CD14-positive monocyte (primary cell): ENCODE results near the gene H1-8. TPM values are rescaled to one million over a fixed set of nuclear protein-coding genes. Genes with fewer than 3 reads are reported as not detected.
"Not testable (repeated sequence)": the region's sequence is repeated elsewhere in the genome, so short reads cannot be mapped to it uniquely, and the experiment has no call there.

ENCODE experiments used
- DNase-seq, 3 donors: peaks; one replicate each; pipeline ENCODE4 v3.0.0-alpha.2; 2011 to 2022
- H2AFZ ChIP-seq: 2 replicates; pipeline ENCODE4 v1.6.0; 2012; ENCODE audit warnings: mild to moderate bottlenecking, low read depth, low read length, inconsistent platforms; ENCODE audit not compliant: insufficient read depth, poor library complexity, severe bottlenecking
- H3K27ac ChIP-seq, 2 donors: 1 replicate in 1 of 2; 2 replicates in 1 of 2; pipeline ENCODE4 v1.5.1; 2012 to 2013; ENCODE audit warnings: low read length in 2 of 2, control low read depth in 1 of 2, inconsistent platforms in 1 of 2, low read depth in 1 of 2, mild to moderate bottlenecking in 1 of 2
- H3K27me3 ChIP-seq, 2 donors: one replicate each; pipeline versions ENCODE4 v1.6.0 to v1.6.1; 2011 to 2013; ENCODE audit warnings: low read length in 2 of 2; ENCODE audit not compliant: control insufficient read depth in 2 of 2, insufficient read depth in 2 of 2
- H3K36me3 ChIP-seq, 2 donors: replicated peaks in 1 of 2; 1 replicate in 1 of 2; 2 replicates in 1 of 2; pipeline versions ENCODE4 v1.5.1 to v1.6.1; 2012 to 2013; ENCODE audit warnings: low read length in 2 of 2, control low read depth in 1 of 2, inconsistent platforms in 1 of 2, mild to moderate bottlenecking in 1 of 2; ENCODE audit not compliant: insufficient read depth in 2 of 2, control insufficient read depth in 1 of 2
- H3K4me1 ChIP-seq, 2 donors: 1 replicate in 1 of 2; 2 replicates in 1 of 2; pipeline versions ENCODE4 v1.5.1 to v1.6.1; 2012 to 2013; ENCODE audit warnings: low read length in 2 of 2, control low read depth in 1 of 2, inconsistent platforms in 1 of 2, mild to moderate bottlenecking in 1 of 2, moderate library complexity in 1 of 2; ENCODE audit not compliant: insufficient read depth in 2 of 2, control insufficient read depth in 1 of 2
- H3K4me2 ChIP-seq: replicated peaks from 2 replicates; pipeline ENCODE3; 2012; ENCODE audit warnings: low read length, moderate library complexity, mild to moderate bottlenecking; ENCODE audit not compliant: poor library complexity, severe bottlenecking; ENCODE audit errors: extremely low read depth
- H3K4me3 ChIP-seq, 3 experiments: fragments of 200-600 bp in 1 of 3; sonication (generic) in 1 of 3; replicated peaks in 1 of 3; 1 replicate in 2 of 3; 2 replicates in 1 of 3; pipeline ENCODE4 v1.5.1; 2011 to 2013; ENCODE audit warnings: low read length in 3 of 3, mild to moderate bottlenecking in 3 of 3, control low read depth in 2 of 3, low read depth in 2 of 3, inconsistent platforms in 1 of 3, moderate library complexity in 1 of 3
- H3K79me2 ChIP-seq: 2 replicates; pipeline ENCODE4 v1.6.0; 2012; ENCODE audit warnings: mild to moderate bottlenecking, control low read depth, inconsistent platforms, low read length, moderate library complexity; ENCODE audit not compliant: insufficient read depth
- H3K9ac ChIP-seq: 2 replicates; pipeline ENCODE4 v1.6.0; 2017; ENCODE audit warnings: low read length, mild to moderate bottlenecking; ENCODE audit not compliant: insufficient read depth, poor library complexity, severe bottlenecking
- H3K9me3 ChIP-seq, 2 donors: replicated peaks in 1 of 2; 1 replicate in 1 of 2; 2 replicates in 1 of 2; pipeline versions ENCODE4 v1.5.1 to v1.6.1; 2012 to 2013; ENCODE audit warnings: low read length in 2 of 2, control low read depth in 1 of 2; ENCODE audit not compliant: control insufficient read depth in 1 of 2, insufficient read depth in 1 of 2
- H4K20me1 ChIP-seq: 2 replicates; pipeline ENCODE4 v1.6.0; 2012; ENCODE audit warnings: mild to moderate bottlenecking, low read length, control low read depth, moderate library complexity; ENCODE audit not compliant: insufficient read depth
- H3K27ac Mint-ChIP-seq, 7 donors: one replicate each; pipeline ENCODE4 v1.8.0; 2020; ENCODE audit warnings: mild to moderate bottlenecking in 7 of 7, mixed read lengths in 7 of 7, moderate library complexity in 6 of 7, inconsistent platforms in 2 of 7
- H3K27me3 Mint-ChIP-seq, 3 donors: one replicate each; pipeline ENCODE4 v1.8.0; 2021 to 2022; ENCODE audit warnings: low read depth in 3 of 3, mild to moderate bottlenecking in 3 of 3, mixed read lengths in 3 of 3, moderate library complexity in 3 of 3, inconsistent platforms in 1 of 3
- H3K36me3 Mint-ChIP-seq, 2 donors: one replicate each; pipeline ENCODE4 v1.8.0; 2020; ENCODE audit warnings: mixed read lengths in 2 of 2, inconsistent platforms in 1 of 2, mild to moderate bottlenecking in 1 of 2
- H3K4me1 Mint-ChIP-seq: one replicate; pipeline ENCODE4 v1.8.0; 2020; ENCODE audit warnings: mild to moderate bottlenecking, mixed read lengths
- H3K4me3 Mint-ChIP-seq, 2 donors: one replicate each; pipeline ENCODE4 v1.8.0; 2020; ENCODE audit warnings: mild to moderate bottlenecking in 2 of 2, mixed read lengths in 2 of 2, moderate library complexity in 1 of 2
- H3K9me3 Mint-ChIP-seq, 7 donors: one replicate each; pipeline ENCODE4 v1.8.0; 2020 to 2022; ENCODE audit warnings: mixed read lengths in 7 of 7, mild to moderate bottlenecking in 6 of 7, moderate library complexity in 6 of 7, inconsistent platforms in 2 of 7
- CTCF ChIP-seq: fragments of 200-600 bp; IDR thresholded peaks from one replicate; pipeline ENCODE4 v1.8.0; 2022; ENCODE audit warnings: antibody characterized with exemption, mild to moderate bottlenecking
- WGBS: methylation state at CpG from one replicate; pipeline ENCODE4 v1.1.5; 2013; ENCODE audit warnings: missing lambda C conversion rate; ENCODE audit not compliant: insufficient coverage; 5-methylcytosine and 5-hydroxymethylcytosine counted together
- intact Hi-C, 2 donors: fragments of 100-400 bp; cut with micrococcal nuclease; formaldehyde crosslinking; loops; one replicate each; pipeline versions ENCODE4 v1.15.0 to v1.15.1; 2023
- polyA plus RNA-seq, 3 donors: library from polyadenylated mRNA; depleted of rRNA in 1 of 3; unstranded in 2 of 3; stranded (reverse) in 1 of 3; fragments of 300-500 nt in 2 of 3; fragments of >200 nt in 1 of 3; fragmentation: Illumina TruSeq in 2 of 3; gene quantifications; 1 replicate in 2 of 3; 2 replicates in 1 of 3; pipeline ENCODE4 v1.2.3, GENCODE V29; 2012 to 2021

The H1-8 gene
- polyA plus RNA-seq, 3 donors = not detected

DNA sequence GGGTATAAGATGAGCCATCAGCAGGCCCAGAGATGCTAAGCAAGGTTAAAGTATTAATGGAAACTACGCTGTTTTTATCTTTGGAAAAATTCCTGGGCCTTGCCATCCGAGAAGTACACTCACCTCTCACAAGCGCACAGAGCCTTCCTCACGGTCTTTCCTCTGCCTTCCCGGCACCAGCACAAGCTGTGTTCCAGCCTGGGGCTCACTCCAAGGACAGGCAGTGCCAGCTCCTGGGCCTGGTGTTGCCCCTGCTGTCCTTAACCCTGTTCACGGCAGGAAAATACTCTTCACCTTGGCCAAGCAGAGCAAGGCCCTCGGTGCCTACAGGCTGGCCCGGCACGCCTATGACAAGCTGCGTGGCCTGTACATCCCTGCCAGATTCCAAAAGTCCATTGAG, 28.9 kb upstream of the H1-8 start:
- no peak overlapping the region for H2AFZ ChIP-seq
- no peak overlapping the region for H3K27ac ChIP-seq
- no peak for DNase-seq
- peaks cover 0 to 5% (median 0%) of the 10 kb centered on the region in 7 donors for H3K9me3 Mint-ChIP-seq
- H3K36me3 ChIP-seq = peaks cover 19 to 64% of the 10 kb centered on the region in 2 donors
- no peaks in the 10 kb centered on the region for H3K27me3 ChIP-seq
- peaks cover 57 to 62% of the 10 kb centered on the region in 2 donors for H3K36me3 Mint-ChIP-seq
- no peaks in the 10 kb centered on the region for H3K79me2 ChIP-seq
- H4K20me1 ChIP-seq = no peaks in the 10 kb centered on the region
- no peaks in the 10 kb centered on the region for H3K4me1 ChIP-seq
- no peaks in the 10 kb centered on the region for H3K4me1 Mint-ChIP-seq
- no peaks in the 10 kb centered on the region for H3K9me3 ChIP-seq
- TF ChIP-seq CTCF = no peak
- peaks cover 0 to 2% (median 0%) of the 10 kb centered on the region in 3 donors for H3K27me3 Mint-ChIP-seq
- intact Hi-C loops = no loop called here
- H3K4me3 Mint-ChIP-seq = no peak overlapping the region
- no peak overlapping the region for H3K9ac ChIP-seq
- WGBS = 93% methylated on average over 10 of the region's 10 CpGs
- H3K27ac Mint-ChIP-seq = no peak overlapping the region
- H3K4me3 ChIP-seq = no peak overlapping the region
- H3K4me2 ChIP-seq = no peak overlapping the region

GRCh38 chr3:129514563-129514962, 28.4 kb upstream of the H1-8 start:
- DNase-seq = no peak

GRCh38 chr3:129515108-129515820, 27.7 kb upstream of the H1-8 start:
- 95% methylated on average over 10 of the region's 25 CpGs for WGBS
- peak overlapping the region in 1 of 7 donors; percentile 12 for H3K27ac Mint-ChIP-seq
- DNase-seq = not testable (repeated sequence)

More at GRCh38 chr3:129514563-129514962, 28.4 kb upstream of the H1-8 start:
- Mint-ChIP-seq H3K27me3 (no peaks in the 10 kb centered on the region), H3K4me3 (no peak overlapping the region), H3K36me3 (peaks cover 54 to 57% of the 10 kb centered on the region in 2 donors), H3K27ac (peak overlapping the region in 1 of 7 donors; percentile 12), H3K4me1 (no peaks in the 10 kb centered on the region), H3K9me3 (peaks cover 0 to 5% (median 0%) of the 10 kb centered on the region in 7 donors)
- Histone ChIP-seq H3K4me2 (no peak overlapping the region), H3K4me1 (no peaks in the 10 kb centered on the region), H3K27ac (no peak overlapping the region), H3K79me2 (no peaks in the 10 kb centered on the region), H4K20me1 (no peaks in the 10 kb centered on the region), H2AFZ (no peak overlapping the region), H3K27me3 (no peaks in the 10 kb centered on the region), H3K4me3 (no peak overlapping the region), H3K9me3 (no peaks in the 10 kb centered on the region), H3K9ac (no peak overlapping the region), H3K36me3 (peaks cover 19 to 63% of the 10 kb centered on the region in 2 donors)
- TF ChIP-seq CTCF = no peak
- WGBS = 94% methylated on average over 6 of the region's 6 CpGs
- intact Hi-C loops = no loop called here

More at GRCh38 chr3:129515108-129515820, 27.7 kb upstream of the H1-8 start:
- H3K27me3 ChIP-seq, H3K4me3 Mint-ChIP-seq, H3K4me1 ChIP-seq, H3K9me3 Mint-ChIP-seq, H3K79me2 ChIP-seq, H2AFZ ChIP-seq, intact Hi-C loops, H4K20me1 ChIP-seq, H3K4me1 Mint-ChIP-seq, H3K9me3 ChIP-seq, H3K27me3 Mint-ChIP-seq, H3K4me3 ChIP-seq, H3K4me2 ChIP-seq, H3K27ac ChIP-seq, H3K9ac ChIP-seq: not testable (repeated sequence)
- H3K36me3 ChIP-seq = peaks cover 19 to 57% of the 10 kb centered on the region in 2 donors
- peaks cover 56 to 58% of the 10 kb centered on the region in 2 donors for H3K36me3 Mint-ChIP-seq
